Measurements from ENCODE around the gene ZNF354C.

The ZNF354C gene

DNA sequence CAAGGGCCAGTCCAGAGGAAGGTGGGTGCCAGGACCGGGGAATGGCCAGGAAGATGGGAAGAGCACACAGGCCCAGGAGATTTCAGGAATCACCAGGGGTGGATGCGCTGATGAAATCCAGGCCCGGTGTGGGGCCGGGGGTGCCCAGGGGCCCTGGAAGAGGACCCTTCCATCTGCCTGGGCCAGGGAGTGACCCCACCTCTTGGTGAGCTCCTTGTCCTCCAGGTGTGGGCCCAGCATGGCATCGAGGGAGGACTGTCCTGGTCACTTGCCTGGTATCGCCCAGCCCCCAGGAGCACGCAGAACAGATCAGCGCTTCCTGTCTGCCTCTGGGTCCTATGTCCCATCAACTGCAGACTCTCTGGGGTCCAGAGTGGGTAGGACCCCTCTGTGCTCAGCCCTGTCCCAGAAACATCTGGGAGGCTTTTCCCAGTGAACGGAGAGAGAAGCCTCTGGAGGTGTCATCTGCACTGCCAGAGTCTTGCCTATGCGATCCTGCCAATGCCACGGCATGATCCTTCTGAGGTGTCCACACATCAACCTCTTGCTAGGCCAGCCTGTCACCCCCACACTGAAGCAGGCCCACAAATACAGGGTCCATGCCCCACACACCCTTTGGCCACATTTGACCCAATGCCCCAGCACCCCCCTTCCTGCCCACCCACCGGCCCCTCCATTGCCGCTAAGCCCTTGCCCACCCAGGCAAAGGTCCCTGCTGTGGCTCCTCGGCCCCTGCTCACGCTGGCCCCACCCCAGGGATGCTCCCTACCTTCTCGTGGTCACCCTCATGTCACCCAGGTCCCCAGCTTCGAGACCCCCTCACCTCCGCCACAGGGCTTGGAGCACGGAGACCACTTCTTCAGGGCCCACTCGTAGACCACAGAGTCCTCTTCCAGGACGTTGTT lies 67.2 kb downstream of the ZNF354C start:
- DNase-seq (ENCODE audit: low read depth in 2 of 2): no peak

DNA sequence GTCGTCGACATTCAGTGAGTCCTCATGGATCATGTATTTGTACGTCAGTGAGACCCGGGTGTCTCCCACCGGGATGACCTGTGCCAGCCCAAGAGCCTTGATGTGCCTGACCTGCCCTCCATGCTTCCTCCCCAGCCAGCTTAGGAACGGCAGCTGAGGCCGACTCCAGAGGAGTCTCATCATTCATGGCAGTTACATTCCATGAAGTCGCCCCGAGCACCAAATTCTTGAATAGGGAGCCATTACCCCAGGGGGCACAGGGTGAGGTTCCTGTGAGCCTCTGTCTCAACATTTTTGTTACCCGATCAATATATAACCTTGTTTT lies 67.8 kb downstream of the ZNF354C start:
- no peak for DNase-seq (ENCODE audit: low read depth in 2 of 2)

DNA sequence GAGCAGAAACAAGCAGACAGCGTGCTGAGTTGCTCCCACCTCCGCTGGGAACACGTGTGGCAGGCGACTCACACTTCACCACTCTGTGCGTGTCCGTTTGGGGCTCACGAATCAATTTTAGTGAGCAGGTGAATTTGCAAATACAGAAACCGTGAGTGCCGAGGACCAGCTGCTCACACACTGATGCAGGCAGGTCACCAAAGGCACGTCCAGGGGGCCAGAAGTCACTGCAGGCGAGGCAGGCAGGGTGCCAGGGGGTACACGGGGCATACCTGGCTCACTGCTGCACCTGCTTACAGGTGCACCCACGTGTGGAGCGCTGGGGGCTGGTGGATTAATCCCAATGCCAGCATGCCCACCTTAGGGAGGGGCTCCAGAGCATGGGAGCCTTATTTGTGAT lies 68.8 kb downstream of the ZNF354C start:
- no peak for DNase-seq (ENCODE audit: low read depth in 2 of 2)

DNA sequence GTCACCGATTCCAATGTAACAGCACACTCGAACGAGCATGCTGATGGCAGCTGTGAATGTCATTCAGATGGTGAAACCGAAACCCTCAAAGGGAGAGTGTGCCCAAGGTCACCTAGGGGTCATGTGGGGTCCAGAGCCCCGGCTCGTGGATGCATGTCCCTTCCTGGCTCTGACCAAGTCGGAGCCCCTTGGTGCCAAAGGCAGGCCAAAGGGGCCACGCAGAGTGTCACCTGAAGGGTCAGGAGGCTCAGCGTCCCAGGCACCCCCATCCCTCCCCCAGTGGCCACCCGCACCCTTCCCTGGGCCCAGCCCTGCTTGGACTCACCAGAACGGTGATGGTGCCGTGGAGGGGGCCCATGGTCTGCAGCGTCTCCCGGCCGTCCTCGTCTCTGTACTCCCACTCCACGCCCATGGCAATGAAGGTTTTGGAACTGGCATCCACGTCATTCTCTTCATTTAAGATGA lies 69.5 kb downstream of the ZNF354C start:
- DNase-seq (ENCODE audit: low read depth in 2 of 2): no peak

DNA sequence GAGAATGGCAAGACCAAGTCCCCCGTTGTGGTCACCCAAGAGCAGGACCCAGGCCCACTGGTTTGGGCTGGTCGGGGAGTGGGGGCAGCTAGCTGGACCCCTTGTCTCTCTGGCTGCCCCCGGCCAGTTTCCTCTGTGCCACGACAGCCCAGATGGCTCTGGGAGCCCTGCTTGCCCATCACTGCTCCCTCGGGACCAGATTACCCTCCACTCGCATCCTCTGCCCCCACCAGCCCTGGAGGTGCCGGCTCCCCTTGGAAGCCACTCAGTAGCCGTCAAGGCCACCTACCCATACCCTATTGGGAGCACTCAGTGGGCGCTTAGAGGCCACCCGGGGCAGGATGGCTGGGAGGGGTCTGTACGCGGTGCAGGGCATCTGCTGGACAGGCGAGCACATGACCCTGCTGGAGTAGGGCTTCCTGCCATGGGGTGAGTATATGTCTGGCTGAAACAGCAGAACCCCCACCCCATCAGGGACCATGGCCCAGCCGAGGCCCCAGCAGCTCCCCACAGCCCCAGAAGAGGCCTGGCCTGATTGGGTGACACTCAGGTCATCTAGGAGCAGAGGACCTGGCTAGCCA lies 70.0 kb downstream of the ZNF354C start:
- DNase-seq (ENCODE audit: low read depth in 2 of 2): no peak

DNA sequence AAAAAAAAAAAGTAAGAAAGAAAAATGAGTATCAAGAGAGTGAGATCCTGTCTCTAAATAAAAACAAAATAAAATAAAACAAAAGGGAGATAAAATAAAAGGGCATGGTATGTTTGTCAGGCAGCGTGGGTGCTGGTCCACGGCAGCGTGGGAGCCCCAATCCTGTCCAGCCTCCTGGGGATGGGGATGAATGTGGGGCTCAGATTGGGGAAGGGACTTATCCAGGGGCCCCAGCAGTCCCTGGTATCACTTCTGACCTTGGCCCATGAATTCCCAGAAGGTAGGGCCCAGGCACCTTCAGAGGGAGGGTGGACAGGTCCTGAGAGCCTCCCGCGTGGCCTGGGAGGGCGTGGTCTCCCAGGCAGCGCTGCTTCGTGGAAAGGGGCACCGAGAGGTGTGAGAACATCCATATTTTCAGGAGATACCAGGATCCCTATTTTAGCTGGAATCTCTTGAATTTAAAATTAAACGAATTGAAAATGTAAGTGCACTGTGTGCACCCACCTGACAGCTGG lies 71.2 kb downstream of the ZNF354C start:
- DNase-seq (ENCODE audit: low read depth in 2 of 2): no peak

DNA sequence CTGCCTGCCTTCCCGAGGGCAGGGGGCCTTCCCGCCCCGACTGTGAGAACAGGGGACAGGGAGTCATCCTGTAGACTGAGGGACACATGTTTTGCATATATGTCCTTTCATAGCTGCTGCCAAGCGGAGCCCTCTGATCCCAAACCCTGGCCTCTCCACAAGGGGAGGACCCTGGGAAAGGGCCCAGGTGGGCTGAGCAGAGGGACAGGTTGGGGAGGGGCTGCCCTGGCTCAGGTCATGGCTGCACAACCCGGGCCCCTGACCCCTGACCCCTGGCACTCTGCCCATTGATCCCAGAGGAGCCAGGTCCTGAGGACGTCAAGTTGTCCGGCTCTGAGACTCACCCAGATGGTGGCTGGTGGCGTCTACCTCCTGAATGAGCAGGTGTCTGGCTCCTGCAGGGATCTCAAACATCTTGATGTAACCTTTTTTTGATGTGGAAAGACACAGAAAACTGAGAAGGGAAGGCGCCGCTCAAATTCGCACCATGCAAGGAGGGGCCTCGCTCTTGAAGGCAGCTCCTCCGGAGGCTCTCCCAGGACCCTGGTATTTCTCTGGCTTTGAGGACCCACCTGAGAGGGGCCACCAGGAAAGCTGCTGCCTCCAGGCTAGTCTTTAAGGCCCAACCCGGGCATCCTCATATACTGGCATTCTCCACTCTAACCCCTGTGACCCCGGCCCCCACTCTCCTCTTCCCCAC lies 71.9 kb downstream of the ZNF354C start:
- no peak for DNase-seq (ENCODE audit: low read depth in 2 of 2)

DNA sequence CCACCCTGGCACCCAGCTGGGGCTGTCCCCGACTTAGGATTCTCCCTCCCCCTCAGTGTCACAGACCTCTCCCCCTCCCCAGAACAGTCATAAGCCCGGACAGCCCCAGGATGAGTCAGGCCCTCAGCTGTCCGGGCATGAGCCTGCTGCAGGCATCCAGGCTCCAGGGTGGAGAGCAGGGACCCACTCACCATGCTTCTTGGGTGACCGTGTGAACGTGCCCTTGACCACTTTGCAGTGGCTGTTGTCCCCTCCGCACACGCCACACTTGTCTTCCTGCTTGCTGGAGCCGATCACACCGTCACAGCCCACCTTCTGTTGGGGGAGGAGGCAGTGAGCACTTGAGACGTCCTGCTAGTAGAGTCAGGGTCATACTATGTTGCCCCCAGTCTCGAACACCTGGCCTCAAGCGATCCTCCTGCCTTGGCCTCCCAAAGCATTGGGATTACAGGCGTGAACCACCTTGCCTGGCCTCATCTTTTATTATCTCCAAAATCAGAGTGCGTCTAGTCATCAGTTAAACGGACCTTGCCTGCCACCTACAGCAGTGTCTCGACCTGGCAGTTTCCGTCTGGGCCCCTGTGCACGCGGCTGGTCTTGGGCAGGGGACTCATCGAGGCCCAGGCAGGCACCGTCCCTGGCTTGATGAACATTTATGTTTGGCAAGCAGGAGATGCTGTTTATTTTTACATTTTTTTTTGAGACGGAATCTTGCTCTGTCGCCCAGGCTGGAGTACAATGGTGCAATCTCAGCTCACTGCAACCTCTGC lies 72.6 kb downstream of the ZNF354C start:
- DNase-seq (ENCODE audit: low read depth in 2 of 2): no peak

Measured in activated CD8-positive, alpha-beta memory T cell treated with anti-CD3 and anti-CD28 coated beads for 4 hours (primary cell).